Bronchial epithelial cell (primary cell): ENCODE measurements around the gene SCN10A. TPM values are rescaled to one million over a fixed set of nuclear protein-coding genes. Genes with fewer than 3 reads are reported as not detected.

ENCODE experiments used
- DNase-seq: peaks from one replicate; pipeline ENCODE4 v3.0.0-alpha.2; 2010; ENCODE audit warnings: low read depth
- FAIRE-seq: peaks from 2 replicates; lab custom pipeline; 2011; peaks lifted over from hg19 to GRCh38; lab: Jason Lieb, UNC
- H3K27me3 ChIP-seq: 2 replicates; pipeline ENCODE4 v1.5.1; 2011; ENCODE audit warnings: low read length; ENCODE audit not compliant: control insufficient read depth, insufficient read depth
- H3K36me3 ChIP-seq: 2 replicates; pipeline ENCODE4 v1.5.1; 2011; ENCODE audit warnings: low read length; ENCODE audit not compliant: control insufficient read depth, insufficient read depth
- H3K4me3 ChIP-seq: 2 replicates; pipeline ENCODE4 v1.5.1; 2011; ENCODE audit warnings: mild to moderate bottlenecking, low read depth, low read length, control low read depth
- CTCF ChIP-seq: IDR thresholded peaks from 2 replicates; pipeline ENCODE4 v1.5.1; 2011; ENCODE audit warnings: mild to moderate bottlenecking, moderate library complexity, low read length, control low read depth, inconsistent platforms; ENCODE audit not compliant: insufficient read depth, severe bottlenecking
- total RNA-seq: library from RNA; depleted of rRNA; stranded (reverse); fragments of >200 nt; gene quantifications from 2 replicates; pipeline ENCODE4 v1.2.1, GENCODE V29; 2014

Gene SCN10A
- total RNA-seq, 1 donor from 2014 or later: not detected

GRCh38 chr3:38720465-38720864, 95.6 kb downstream of the SCN10A start:
- H3K36me3 ChIP-seq: no peaks in the 10 kb centered on the region
- H3K4me3 ChIP-seq: no peak overlapping the region
- DNase-seq (no peak), FAIRE-seq (no peak)
- TF ChIP-seq CTCF: no peak
- peaks cover 1% of the 10 kb centered on the region for H3K27me3 ChIP-seq

DNA sequence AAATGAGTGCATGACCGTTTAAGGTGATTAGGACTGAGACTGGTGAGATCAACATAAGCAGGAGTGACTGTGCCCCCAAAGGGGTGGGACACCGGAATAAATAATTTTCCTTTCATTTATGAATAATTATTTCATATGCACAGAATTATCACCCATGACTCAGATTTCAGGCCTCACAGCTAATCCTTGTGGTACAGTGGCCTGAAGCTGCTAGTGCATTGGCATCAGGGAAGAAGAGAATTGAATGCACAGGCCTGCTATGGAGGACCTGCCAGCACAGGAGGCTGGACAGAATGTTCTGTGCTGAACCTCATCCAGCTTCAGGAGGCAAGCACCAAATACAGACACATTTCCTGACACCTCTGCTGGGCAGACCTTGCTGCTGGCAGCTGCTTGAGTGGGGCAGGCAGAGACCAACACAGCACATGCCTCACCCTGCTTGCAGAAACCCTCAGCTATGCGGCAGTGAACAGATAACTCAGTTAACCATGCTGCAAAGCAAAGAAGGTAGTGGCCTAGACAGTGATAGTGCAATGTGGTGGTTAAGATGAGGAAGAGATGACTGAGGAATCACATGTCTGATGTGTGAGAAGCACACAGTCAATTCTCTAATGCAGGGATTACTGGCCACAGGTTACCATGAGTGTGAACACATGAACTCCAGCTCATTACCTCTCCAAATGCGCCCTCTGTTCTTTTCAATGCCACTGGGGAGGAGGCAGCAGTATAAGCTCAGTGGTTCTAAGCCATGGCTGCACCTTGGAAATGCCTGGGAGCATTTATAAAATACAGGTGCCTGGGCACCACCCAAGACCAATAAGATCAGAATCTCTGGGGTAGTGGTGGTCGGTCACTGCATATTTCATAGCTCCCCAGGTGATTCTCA, 98.4 kb downstream of the SCN10A start:
- peak; percentile 43 for FAIRE-seq
- DNase-seq: peak; percentile 35
- H3K27me3 ChIP-seq: no peaks in the 10 kb centered on the region
- no peak for TF ChIP-seq CTCF
- no peak overlapping the region for H3K4me3 ChIP-seq
- H3K36me3 ChIP-seq: no peaks in the 10 kb centered on the region

DNA sequence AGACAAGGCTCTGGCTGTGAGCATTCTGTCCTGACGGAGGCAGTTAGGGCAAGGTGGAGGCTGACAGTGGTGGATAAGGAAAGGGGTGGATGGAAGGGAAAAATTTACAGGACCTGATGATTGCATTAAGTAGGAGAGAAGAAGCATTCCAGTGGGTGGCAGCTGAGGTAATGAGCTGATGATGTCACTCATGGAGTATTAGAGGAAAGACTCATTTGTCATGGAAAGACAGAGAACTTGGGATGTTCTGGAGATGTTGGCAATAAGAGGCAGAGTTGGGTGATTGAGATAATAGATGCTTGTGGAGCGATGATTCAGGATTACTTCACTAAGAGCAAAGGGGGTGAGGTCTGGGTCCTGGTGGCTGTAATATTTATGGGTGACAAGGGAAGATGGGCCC, 102.9 kb downstream of the SCN10A start:
- Histone ChIP-seq H3K36me3 (no peaks in the 10 kb centered on the region), H3K27me3 (no peaks in the 10 kb centered on the region), H3K4me3 (no peak overlapping the region)
- no peak for TF ChIP-seq CTCF
- FAIRE-seq (peak; percentile 13), DNase-seq (no peak)

GRCh38 chr3:38711321-38711720, 104.7 kb downstream of the SCN10A start:
- Histone ChIP-seq H3K36me3 (no peaks in the 10 kb centered on the region), H3K27me3 (no peaks in the 10 kb centered on the region), H3K4me3 (no peak overlapping the region)
- TF ChIP-seq CTCF: no peak
- DNase-seq (peak; percentile 14), FAIRE-seq (no peak)

DNA sequence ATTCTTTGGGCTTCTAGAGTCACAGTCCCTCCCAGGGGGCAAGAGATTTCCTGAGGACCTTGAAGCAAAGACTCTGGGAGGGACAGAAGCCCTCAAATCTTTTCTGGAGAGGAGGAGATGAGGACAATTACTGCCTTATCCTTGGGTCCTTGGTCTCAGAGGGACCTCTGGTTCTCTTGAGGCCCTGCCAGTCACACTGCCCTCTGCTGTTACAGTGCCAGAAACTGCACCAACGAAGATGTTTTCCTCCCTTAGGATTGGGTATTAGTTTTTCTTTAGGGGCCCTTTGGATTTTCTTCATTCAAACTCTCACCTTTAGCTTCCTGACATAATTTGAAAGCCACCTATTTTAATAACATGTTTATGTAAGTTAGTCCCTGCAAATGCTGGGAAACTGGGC, 108.3 kb downstream of the SCN10A start:
- no peak for FAIRE-seq

More for the DNA sequence above, 108.3 kb downstream of the SCN10A start:
- DNase-seq: no peak
- Histone ChIP-seq H3K4me3 (no peak overlapping the region), H3K27me3 (no peaks in the 10 kb centered on the region), H3K36me3 (no peaks in the 10 kb centered on the region)
- TF ChIP-seq CTCF: peak; percentile 48
